Activated naive CD4-positive, alpha-beta T cell treated with anti-CD3 and anti-CD28 coated beads, Interleukin-2, amount 50 U/mL, for 16 hours (primary cell): ENCODE results near the gene OR51S1.
"Not testable (repeated sequence)": the region's sequence is repeated elsewhere in the genome, so short reads cannot be mapped to it uniquely, and the experiment has no call there.

ENCODE experiments used
- DNase-seq: peaks from one replicate; pipeline ENCODE4 v3.0.0-alpha.2; 2020

The OR51S1 gene, protein sequence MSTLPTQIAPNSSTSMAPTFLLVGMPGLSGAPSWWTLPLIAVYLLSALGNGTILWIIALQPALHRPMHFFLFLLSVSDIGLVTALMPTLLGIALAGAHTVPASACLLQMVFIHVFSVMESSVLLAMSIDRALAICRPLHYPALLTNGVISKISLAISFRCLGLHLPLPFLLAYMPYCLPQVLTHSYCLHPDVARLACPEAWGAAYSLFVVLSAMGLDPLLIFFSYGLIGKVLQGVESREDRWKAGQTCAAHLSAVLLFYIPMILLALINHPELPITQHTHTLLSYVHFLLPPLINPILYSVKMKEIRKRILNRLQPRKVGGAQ

DNA sequence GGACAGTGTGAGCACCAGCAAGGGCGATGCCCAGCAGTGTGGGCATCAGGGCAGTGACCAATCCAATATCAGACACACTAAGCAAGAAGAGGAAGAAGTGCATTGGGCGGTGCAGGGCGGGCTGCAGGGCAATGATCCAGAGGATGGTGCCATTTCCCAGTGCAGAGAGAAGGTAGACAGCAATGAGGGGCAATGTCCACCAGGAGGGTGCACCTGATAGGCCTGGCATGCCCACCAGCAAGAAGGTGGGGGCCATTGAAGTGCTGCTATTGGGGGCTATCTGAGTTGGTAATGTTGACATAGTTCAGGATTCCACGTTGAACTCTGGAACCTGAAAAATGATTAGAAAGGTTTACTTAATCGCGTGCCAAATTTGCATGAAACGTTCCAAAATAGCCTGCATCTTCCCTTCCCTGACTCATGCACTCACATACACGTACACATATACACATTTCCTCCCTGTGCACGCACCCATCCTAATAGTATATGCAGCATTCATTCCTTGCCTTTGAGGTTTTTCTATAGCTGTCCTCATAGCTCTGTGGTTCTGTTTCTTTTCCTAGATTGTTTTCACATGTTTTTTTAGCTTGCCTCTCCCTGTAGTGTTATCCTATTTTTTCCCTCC lies at the start of gene OR51S1:
Gene OR51S1 (minus strand): TSS at position 301 of the 625 bp plus-strand sequence. CDS start 0 bp downstream, at position 301.
- DNase-seq: no peak

DNA sequence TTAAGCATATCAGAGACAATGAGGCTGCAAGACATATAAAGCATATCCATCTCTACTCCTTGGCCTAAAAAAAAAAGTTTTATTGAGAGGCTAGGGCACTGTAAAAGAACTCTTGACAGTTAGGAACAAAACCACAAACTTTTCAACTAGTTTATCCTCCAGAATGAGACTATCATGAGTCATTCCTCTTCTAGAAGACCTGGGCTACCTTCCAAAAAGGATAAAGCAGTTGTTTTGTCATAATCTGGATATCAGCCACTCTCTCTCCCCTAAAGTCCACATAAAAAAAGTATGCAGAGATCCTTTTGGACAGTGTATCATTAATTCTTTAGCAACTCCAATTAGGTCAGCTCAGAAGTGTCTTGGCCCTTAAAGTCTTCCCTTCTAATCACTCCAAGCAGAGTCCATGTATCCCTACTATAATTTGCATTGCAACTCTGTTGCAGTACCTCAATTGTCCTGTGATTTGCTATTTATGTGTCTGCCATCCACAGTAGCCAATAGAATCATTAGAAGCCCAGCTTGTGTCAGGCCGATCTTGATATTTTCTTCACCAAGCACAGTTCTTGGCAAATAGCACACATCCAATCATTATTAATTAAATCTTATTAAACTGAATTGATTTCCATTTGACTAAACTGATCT lies 43.1 kb upstream of the OR51S1 start:
- no peak for DNase-seq

DNA sequence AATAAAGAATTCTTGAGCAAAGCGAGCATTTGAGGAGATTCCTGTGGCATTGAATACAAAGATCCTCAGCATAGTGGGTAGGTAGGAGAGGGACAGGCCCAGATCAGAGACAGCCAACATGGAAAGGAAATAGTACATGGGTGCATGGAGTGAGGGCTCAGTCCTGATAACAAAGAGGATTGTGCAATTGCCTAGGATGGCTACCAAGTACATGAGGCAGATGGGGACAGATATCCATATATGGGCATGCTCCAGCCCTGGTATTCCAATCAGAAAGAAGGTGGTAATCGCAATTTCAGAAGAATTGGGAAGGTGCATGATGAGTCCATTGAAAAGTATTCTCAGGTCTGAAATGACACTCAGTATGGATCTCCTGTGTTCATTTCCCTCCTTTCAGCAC lies 41.3 kb upstream of the OR51S1 start:
- DNase-seq: no peak

DNA sequence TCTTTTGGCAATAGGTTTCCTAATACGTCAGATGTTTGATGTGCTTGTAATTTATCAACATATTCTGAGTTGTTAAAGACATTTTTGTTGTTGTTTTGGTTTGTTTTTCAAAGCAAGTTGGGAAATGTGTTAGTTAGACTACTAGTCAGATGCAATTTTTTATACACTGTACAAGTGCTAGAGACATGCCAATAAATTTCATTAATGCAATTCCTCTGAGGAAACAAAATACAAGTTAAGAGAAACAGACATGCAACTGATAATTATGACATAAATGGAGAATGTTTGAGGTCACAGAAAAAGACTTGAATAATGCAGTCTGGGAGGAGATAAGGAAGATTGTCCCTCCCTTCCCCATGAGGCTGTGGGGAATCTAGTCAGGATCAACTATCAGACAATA lies 38.6 kb upstream of the OR51S1 start:
- DNase-seq: no peak

DNA sequence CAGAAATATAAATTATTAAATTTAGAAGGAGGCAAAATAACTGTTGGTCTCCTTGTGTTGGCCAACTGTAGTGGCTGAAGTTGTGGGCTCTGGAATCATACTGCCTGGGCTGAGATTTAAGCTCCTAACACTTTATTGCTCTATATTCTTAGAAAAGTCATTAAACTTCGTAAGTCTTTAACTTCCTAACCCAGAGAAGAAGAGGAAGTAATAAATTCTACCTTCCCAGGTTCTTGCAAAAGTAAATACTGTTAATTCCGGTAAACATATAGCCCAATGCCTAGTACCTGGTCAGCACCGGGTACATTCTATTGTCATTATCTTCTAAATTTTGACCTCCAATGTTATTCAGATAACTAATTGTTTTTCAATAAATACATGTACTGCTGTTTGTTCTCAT lies 37.2 kb upstream of the OR51S1 start:
- no peak for DNase-seq

DNA sequence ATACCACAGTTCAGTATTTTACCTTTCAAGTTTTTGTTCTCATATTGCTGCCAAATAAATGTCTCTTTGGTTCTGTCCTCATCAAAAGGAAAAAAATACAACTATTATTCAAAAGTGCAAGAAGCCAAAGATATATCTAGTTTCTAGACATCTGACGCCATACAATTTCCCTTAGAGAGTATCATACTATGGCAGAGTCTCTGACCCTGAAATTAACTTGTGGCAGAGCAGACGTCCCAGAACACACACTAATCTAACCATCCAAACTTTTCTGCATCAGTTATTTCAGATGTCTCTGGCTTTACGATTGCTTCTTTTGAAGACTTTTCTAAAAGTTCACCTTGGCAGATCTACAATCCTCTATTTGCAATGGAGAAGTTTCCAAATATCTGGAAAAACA lies 35.4 kb upstream of the OR51S1 start:
- no peak for DNase-seq

DNA sequence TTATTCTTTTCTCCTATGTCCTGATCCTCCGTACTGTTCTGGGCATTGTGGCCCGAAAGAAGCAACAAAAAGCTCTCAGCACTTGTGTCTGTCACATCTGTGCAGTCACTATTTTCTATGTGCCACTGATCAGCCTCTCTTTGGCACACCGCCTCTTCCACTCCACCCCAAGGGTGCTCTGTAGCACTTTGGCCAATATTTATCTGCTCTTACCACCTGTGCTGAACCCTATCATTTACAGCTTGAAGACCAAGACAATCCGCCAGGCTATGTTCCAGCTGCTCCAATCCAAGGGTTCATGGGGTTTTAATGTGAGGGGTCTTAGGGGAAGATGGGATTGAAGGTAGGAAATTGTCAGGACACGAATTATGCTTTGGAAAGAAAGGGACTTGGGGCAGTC lies 33.5 kb upstream of the OR51S1 start:
- DNase-seq: no peak

DNA sequence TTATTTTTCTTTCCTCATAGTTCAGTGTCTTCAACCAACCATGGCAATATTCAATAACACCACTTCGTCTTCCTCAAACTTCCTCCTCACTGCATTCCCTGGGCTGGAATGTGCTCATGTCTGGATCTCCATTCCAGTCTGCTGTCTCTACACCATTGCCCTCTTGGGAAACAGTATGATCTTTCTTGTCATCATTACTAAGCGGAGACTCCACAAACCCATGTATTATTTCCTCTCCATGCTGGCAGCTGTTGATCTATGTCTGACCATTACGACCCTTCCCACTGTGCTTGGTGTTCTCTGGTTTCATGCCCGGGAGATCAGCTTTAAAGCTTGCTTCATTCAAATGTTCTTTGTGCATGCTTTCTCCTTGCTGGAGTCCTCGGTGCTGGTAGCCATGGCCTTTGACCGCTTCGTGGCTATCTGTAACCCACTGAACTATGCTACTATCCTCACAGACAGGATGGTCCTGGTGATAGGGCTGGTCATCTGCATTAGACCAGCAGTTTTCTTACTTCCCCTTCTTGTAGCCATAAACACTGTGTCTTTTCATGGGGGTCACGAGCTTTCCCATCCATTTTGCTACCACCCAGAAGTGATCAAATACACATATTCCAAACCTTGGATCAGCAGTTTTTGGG lies 33.0 kb upstream of the OR51S1 start, which contains the start of gene OR51T1:
Gene OR51T1 (plus strand): TSS at position 41 of the 641 bp plus-strand sequence. CDS start 0 bp downstream, at position 41.
- no peak for DNase-seq

DNA sequence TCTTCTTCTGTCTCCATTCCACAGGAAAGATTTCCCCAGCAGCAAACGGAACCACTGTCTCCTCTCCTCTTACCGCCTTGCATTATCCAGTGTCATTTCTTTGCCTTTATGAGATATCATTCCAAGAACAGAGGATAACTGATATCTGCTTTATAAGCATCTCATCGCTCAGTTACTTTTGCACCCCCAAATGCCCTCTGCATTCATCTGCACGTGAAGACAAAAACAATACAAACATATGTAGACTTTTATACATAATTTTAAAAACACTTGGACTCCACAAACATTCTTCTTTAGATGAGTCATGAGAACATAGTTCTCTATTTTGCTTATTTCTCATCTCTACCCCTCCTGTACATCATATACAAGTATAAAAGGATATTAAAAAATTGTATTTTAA lies 32.2 kb upstream of the OR51S1 start:
- DNase-seq: no peak

DNA sequence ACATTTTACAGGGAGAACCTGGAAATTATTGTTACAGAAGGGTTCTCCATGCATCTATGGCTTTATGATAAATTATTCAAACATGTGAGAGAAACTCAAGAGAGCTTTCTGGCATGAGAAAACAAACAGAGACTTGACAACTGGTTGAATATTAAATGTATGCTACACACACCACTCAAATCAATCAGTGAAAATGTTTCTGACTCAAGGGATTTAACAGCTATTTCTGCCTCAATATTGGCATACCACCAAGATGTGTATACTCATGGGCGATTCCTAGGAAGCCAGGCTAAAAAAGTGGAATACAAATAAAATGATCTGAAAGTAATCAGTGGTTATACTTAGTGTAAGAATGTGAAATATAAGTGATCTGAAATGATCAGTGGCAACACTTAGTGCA lies 16.8 kb upstream of the OR51S1 start:
- DNase-seq: no peak

DNA sequence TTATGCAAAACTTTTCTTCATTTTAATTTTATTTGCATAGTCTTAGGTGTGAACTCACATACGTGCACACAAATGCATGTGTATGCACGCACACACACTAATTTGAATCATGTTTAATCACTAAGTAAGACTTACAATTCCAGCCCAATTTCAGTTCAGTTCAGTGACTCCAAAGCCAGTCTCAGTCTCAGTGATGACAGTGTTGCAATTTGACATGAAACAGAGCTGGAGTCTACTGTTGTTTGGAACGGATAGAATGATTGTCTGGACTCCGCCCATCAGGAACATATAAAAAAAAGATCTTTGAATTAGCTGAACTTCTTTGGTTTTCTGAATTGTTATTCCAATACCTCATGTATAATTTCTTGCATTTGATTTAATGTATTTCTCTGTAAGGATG lies 14.9 kb upstream of the OR51S1 start:
- DNase-seq: no peak

DNA sequence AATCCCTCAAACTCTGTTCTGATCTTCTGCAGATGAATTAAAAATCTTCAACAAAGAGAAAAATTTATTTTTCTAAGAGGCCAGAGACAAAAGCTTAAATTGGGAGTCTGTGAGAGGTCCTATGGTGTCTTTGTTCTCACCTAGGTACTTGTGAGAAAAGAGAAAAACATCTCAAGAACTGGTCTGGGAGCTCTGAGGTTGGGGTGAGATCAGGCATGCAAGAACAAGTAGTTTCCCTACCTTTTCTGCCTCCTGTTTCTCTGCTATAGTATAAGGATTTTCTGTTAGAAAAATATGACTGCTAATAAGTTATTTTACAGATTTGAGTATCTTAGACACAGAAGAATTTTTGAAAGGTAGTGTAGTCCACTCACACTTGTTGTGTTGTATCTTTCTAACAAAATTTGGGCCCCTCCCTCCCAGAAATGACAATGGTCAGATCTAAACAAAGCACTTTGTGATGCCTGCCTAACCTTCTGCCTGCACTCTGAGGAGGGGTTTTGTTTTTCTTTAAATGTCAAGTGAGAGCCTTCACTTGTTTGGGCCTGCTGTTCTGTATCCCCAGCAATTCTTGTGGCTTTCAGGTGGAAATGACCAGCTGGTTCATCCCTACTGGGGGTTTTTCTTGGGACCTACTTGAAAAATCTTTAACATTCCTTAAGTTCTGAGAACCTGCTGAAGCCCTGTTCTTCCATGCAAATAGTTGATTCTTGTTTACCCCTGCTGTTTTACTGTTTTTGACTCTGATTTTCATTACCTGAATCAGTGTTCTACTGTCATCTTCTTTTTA lies 13.6 kb upstream of the OR51S1 start:
- no peak for DNase-seq

DNA sequence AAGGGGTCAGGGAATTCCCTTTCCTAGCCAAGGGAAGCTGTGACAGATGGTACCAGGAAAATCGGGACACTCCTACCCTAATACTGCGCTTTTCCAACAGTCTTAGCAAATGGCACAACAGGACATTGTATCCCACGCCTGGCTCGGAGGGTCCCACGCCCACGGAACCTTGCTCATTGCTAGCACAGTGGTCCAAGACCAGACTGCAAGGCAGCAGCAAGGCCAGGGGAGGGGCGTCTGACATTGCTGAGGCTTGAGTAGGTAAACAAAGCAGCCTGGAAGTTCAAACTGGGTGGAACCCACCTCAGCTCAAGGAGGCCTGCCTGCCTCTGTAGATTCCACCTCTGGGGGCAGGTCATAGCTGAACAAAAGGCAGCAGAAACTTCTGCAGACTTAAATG lies 5.3 kb upstream of the OR51S1 start:
- not testable (repeated sequence) for DNase-seq

DNA sequence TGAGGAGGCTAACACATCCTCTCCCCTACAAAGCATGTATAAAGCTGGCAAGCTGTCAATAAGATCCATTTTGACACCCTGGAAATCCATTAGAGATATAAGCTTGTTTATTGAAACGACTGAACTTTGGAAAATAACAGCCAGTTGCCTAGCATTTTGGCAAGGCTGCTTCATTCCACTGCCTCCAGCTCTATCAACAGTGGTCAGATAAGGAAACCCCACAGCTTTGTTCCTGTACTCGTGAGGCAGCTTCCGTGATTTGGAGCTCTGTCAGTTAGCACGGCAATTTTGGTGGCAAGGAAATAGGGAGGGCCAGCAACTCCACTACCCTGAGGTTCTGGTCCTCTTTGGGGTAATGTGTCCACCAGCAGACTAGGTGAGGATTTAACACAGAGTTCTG lies 2.0 kb upstream of the OR51S1 start:
- no peak for DNase-seq

DNA sequence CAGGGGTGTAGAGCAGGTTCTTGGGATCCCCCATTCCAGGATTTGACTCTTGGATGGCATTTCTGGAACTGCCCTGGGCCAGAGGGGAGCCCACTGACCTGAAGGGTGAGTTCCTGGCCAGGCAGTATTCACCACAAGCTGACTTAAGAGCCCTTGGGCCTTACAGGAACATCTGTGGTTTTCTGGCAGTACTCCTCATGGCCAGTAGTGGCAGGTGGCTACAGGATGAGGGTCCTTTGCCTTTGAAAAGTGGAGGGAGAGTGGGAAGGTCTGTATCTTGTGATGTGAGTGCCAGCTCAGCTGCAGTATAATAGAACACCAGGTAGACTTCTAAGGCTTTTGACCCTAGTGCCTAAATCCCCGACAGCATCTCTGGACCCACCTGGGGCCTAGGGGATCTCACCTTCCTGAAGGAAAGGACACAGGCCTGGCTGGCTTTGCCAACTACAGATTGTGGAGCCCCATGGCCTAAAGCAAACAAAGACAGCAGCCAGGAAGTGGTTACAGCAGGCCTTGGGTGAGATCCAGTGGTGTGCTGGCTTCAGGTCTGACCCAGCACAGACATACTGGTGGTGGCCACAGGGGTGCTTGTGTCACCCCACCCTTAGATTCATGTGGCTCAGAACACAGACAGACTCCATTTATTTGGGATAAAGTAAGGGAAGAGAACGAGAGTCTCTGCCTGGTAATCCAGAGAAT lies 9.0 kb downstream of the OR51S1 start:
- no peak for DNase-seq

DNA sequence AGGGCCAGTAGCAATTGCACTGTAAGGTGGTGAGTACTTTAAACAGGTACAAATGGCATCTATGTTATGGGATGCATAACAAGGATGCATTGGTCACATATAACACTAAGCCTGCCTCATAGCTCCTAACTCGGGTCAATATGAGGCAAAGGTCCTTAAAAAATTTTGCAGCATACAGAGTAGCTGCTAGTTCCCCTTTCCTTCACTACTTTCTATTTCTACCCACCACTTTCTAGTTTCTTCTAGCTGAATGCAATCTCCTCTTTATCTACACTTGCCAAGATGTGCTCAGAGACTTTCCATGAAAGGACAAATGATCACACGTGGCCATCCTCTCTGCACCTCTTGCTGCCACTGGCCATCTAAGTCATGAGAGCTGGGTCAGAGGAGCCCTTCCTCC lies 18.1 kb downstream of the OR51S1 start:
- DNase-seq: no peak

DNA sequence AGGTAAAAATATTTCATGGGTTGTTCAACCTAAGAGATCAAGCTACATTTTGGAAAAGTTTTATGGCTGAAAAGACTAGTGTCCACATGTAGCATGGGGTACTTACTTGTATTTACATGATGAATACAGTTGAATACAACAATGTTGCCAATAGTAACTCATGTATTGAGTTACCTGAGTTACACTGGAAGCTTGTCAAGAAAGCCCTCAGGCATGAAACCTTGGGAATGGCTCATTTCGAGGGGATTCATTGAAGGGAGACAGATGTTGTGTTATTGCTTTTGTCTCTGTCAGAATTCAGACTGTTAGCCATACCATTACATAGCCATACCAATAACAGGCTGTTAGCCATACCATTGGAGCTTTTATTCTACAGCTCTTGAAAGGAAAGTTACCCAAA lies 18.7 kb downstream of the OR51S1 start:
- no peak for DNase-seq

DNA sequence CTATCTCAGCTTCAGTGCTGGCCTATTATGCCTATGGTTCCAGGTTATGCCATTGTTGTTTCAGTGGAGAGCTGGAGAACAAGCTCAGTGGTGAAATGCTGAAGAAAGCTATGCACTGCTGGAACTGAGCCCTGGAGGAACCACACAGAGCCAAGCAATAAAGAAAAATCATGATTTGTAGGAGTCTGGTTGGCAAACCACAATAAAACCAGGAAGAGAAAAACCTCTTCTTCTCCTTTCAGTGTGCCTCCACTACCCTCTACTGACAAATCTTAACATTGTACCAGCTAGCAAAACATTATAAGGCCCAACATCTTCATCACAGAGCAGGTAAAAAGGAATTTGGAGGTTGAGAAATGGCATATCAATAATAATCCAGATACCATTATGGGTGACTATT lies 22.6 kb downstream of the OR51S1 start:
- no peak for DNase-seq

DNA sequence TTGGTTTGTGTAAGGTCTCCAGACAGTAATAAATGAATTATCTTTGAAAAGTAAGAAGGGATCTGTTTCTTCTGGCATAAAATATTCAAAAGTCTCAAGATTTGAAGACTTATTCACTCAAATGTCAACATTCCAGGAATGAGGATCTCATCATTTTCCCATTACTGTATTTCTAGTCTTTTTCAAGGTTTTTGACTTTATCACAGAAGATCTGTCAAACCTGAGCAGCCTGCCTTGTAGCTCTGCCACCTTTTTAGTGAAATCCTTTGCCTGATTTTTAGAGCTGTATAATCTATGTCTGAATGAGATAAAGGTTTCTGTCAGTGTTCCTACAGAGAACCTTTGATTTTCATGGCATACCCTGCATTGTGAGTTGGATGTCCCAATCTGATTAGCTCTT lies 23.9 kb downstream of the OR51S1 start:
- no peak for DNase-seq

DNA sequence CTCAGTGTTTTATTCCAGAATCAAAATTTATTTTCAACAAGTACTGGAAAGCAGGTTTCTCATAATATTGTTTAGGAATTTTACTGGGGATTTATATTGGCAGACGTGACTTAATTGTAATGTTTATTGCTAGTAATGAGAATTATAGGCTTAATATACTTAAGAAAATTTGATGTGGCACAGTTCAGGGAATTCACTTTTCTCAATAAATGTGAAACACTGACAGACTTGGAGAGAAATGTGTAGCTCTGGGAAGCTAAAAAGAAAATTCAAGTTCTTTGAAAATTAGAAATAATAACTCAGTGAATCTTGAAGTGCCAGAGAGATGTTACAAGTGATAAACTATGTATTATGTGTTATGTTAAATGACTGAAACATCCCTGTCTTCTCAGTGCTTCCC lies 28.0 kb downstream of the OR51S1 start, which contains the start of gene OR51F2:
Gene OR51F2 (plus strand): TSS at position 301 of the 400 bp plus-strand sequence. CDS start 101 bp downstream, outside the sequence.
- DNase-seq: no peak

DNA sequence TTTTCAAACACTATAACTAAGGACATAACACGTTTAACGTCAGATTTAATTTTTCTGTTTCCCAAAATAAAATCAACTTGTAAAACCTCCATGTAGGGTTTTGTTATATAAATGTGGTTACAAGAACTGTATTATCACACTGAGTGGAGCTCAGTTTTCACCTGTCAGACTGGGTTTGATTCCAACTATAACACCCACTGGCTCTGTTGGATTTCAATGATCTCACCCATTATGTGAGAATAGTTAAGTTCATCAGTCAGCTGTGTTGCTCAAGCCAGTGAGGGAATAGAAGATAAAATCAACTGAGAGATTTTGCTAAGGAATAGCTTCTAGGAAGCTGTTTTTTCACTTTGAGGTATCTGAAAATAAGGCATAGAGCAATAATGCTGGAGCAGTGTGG lies 39.8 kb downstream of the OR51S1 start:
- DNase-seq: no peak

DNA sequence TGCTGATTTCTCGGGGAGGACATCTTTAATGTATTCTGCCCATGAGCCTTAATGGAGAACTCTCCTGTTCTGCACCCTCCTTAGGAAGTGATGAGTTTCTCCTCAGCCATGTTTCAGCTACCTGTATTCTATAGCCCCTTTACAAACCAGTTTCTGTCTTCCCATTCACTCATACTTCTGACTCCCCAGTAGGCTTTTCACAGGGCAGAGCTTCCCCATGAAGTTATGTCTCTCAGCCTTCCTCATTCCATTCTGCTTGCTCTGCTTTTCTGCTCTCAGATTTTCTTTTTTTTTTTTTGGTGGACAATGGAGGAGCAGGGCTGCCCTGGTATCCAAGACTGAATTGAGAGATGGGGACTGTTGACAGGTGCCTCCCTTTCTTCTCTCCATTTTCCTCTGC lies 40.5 kb downstream of the OR51S1 start:
- no peak for DNase-seq
